ENCODE measurements around the gene SLC44A2.

The SLC44A2 gene

GRCh38 chr19:10625003-10625761 lies at the start of gene SLC44A2:
SLC44A2 (plus strand) TSS chr19:10625553; CDS start chr19:10625634, 81 bp downstream.
- DNase-seq, result no peak

GRCh38 chr19:10577951-10578350 lies 47.4 kb upstream of the SLC44A2 start:
- DNase-seq, result no peak

GRCh38 chr19:10580979-10581631 lies 44.2 kb upstream of the SLC44A2 start:
- peak; percentile 66 for DNase-seq

- no peak for DNase-seq
These were observed 43.3 kb upstream of the SLC44A2 start for GRCh38 chr19:10582091-10582490.

- no peak for DNase-seq
These were observed 42.1 kb upstream of the SLC44A2 start for GRCh38 chr19:10583036-10583776.

- no peak for DNase-seq
These were observed 39.0 kb upstream of the SLC44A2 start for GRCh38 chr19:10586396-10586795.

- DNase-seq, result no peak
These were observed 38.1 kb upstream of the SLC44A2 start, which contains the start of gene AP1M2 for GRCh38 chr19:10587022-10587838. AP1M2 (minus strand) TSS chr19:10587312; CDS start chr19:10587231, 81 bp downstream.

- no peak for DNase-seq
These were observed 37.6 kb upstream of the SLC44A2 start for GRCh38 chr19:10587839-10588150.

- no peak for DNase-seq
These were observed 32.2 kb upstream of the SLC44A2 start for GRCh38 chr19:10593148-10593547.

GRCh38 chr19:10593820-10594637 lies 31.3 kb upstream of the SLC44A2 start:
- no peak for DNase-seq

- no peak for DNase-seq
These were observed 25.2 kb upstream of the SLC44A2 start for GRCh38 chr19:10600149-10600548.

GRCh38 chr19:10601999-10602329 lies 23.4 kb upstream of the SLC44A2 start:
- DNase-seq, result no peak

- peak; percentile 46 for DNase-seq
These were observed 22.8 kb upstream of the SLC44A2 start for GRCh38 chr19:10602330-10603083.

GRCh38 chr19:10603084-10603872 lies 22.1 kb upstream of the SLC44A2 start:
- no peak for DNase-seq

- no peak for DNase-seq
These were observed 21.4 kb upstream of the SLC44A2 start for GRCh38 chr19:10603873-10604459.

- no peak for DNase-seq
These were observed 20.8 kb upstream of the SLC44A2 start for GRCh38 chr19:10604460-10604980.

- no peak for DNase-seq
These were observed 13.4 kb upstream of the SLC44A2 start for GRCh38 chr19:10611907-10612306.

GRCh38 chr19:10612499-10613119 lies 12.7 kb upstream of the SLC44A2 start:
- DNase-seq, result no peak

GRCh38 chr19:10615429-10616023 lies 9.8 kb upstream of the SLC44A2 start:
- DNase-seq, result no peak
